Measurements from ENCODE around the gene LDB2.

The LDB2 gene

GRCh38 chr4:16707874-16708273, 190.6 kb downstream of the LDB2 start:
- no peak for DNase-seq
- no peaks in the 10 kb centered on the region for H3K4me1 Mint-ChIP-seq
- CTCF ChIA-PET = interaction anchor here (0.8 kb wide), 1 partner anchor 83 kb away, joined by 3 read pairs; no protein-coding TSS in a partner anchor
- H3K9me3 Mint-ChIP-seq = no peaks in the 10 kb centered on the region
- no peak overlapping the region for H3K27ac Mint-ChIP-seq
- no peaks in the 10 kb centered on the region for H3K27me3 Mint-ChIP-seq
- H3K36me3 Mint-ChIP-seq = no peaks in the 10 kb centered on the region
- no peak overlapping the region for H3K4me3 Mint-ChIP-seq

DNA sequence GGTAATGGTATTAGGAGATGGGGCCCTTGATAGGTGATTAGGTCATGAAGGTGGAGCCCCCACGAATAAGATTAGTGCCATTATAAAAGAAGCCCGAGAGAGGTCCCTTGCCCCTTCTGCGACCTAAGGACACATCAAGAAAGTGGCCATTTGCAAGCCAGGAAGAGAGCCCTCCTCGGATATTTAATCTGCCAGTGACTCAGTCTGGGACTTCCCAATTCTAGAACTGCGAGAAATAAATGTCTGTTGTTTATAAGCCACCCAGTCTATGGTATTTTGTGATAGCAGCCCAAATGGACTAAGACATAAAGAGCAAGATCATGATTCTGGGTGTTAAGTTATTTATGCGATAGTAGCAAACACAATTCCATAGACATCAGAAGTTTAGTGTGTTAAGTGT, 192.2 kb downstream of the LDB2 start:
- no peak overlapping the region for H3K27ac Mint-ChIP-seq
- H3K4me3 Mint-ChIP-seq = no peak overlapping the region
- H3K9me3 Mint-ChIP-seq = no peaks in the 10 kb centered on the region
- no peaks in the 10 kb centered on the region for H3K36me3 Mint-ChIP-seq
- no peaks in the 10 kb centered on the region for H3K4me1 Mint-ChIP-seq
- CTCF ChIA-PET = no interaction called here
- H3K27me3 Mint-ChIP-seq = no peaks in the 10 kb centered on the region
- DNase-seq = no peak

DNA sequence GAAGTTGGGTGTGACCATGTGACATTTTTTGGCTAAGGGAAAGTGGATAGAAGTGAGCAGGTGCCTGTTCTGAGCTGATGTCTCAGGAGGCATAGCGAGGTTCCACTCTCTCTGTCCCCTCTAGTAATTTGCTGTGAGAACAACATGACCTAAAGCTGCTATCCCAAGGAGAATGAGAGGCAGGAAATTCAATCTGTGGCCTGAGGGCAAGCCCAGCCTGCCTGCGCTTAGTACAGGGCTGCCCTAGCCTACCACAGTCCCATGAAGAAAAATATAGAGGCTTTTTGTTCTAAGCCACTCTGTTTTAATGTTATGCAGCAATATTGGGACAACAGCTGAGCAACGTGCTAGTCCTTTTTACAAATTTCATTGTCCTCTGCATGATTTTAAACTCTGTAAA, 193.1 kb downstream of the LDB2 start:
- Mint-ChIP-seq H3K4me1 (no peaks in the 10 kb centered on the region), H3K4me3 (no peak overlapping the region), H3K36me3 (no peaks in the 10 kb centered on the region), H3K27ac (no peak overlapping the region), H3K9me3 (no peaks in the 10 kb centered on the region), H3K27me3 (no peaks in the 10 kb centered on the region)
- DNase-seq = no peak
- CTCF ChIA-PET = no interaction called here

GRCh38 chr4:16704489-16704888, 194.0 kb downstream of the LDB2 start:
- H3K4me1 Mint-ChIP-seq = no peaks in the 10 kb centered on the region
- no peak overlapping the region for H3K4me3 Mint-ChIP-seq
- CTCF ChIA-PET = no interaction called here
- H3K9me3 Mint-ChIP-seq = no peaks in the 10 kb centered on the region
- no peaks in the 10 kb centered on the region for H3K27me3 Mint-ChIP-seq
- H3K36me3 Mint-ChIP-seq = no peaks in the 10 kb centered on the region
- H3K27ac Mint-ChIP-seq = no peak overlapping the region
- no peak for DNase-seq

- H3K9me3 Mint-ChIP-seq = no peaks in the 10 kb centered on the region
- H3K27ac Mint-ChIP-seq = no peak overlapping the region
- H3K4me3 Mint-ChIP-seq = no peak overlapping the region
- H3K4me1 Mint-ChIP-seq = no peaks in the 10 kb centered on the region
- no peaks in the 10 kb centered on the region for H3K27me3 Mint-ChIP-seq
- no peaks in the 10 kb centered on the region for H3K36me3 Mint-ChIP-seq
- DNase-seq = no peak
- CTCF ChIA-PET = interaction anchor here (0.6 kb wide), 1 partner anchor 13 kb away, joined by 3 read pairs; no protein-coding TSS in a partner anchor
Observed at GRCh38 chr4:16695896-16696295, 202.5 kb downstream of the LDB2 start.

GRCh38 chr4:16694884-16695276, 203.6 kb downstream of the LDB2 start:
- no peak for DNase-seq
- H3K9me3 Mint-ChIP-seq = no peaks in the 10 kb centered on the region
- H3K4me1 Mint-ChIP-seq = no peaks in the 10 kb centered on the region
- no peak overlapping the region for H3K27ac Mint-ChIP-seq
- no peaks in the 10 kb centered on the region for H3K27me3 Mint-ChIP-seq
- H3K36me3 Mint-ChIP-seq = no peaks in the 10 kb centered on the region
- CTCF ChIA-PET = no interaction called here
- no peak overlapping the region for H3K4me3 Mint-ChIP-seq

GRCh38 chr4:16694173-16694883, 204.1 kb downstream of the LDB2 start:
- Mint-ChIP-seq H3K9me3 (no peaks in the 10 kb centered on the region), H3K27me3 (no peaks in the 10 kb centered on the region), H3K4me3 (no peak overlapping the region), H3K36me3 (no peaks in the 10 kb centered on the region), H3K27ac (no peak overlapping the region), H3K4me1 (no peaks in the 10 kb centered on the region)
- no peak for DNase-seq
- CTCF ChIA-PET = no interaction called here

DNA sequence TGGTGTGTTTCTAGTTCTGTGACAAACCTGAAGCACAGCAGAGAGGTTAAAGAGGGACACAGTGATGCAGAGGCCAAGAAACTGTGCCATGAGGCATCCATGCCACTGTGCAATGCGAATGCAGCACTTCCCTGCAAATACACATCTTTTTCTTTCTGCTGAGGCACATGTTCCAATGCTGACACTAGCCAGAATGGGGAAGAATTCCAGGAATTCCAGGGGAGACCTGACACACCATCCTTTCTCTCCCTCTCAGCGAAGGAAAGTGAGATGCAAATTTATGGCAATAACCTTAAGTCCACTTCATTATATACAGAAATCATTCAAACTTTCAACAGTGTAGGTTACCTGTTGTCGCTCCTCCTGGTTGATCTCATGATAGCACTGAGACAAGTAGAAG, 204.8 kb downstream of the LDB2 start:
- H3K36me3 Mint-ChIP-seq = no peaks in the 10 kb centered on the region
- no peak overlapping the region for H3K27ac Mint-ChIP-seq
- H3K4me3 Mint-ChIP-seq = no peak overlapping the region
- H3K4me1 Mint-ChIP-seq = no peaks in the 10 kb centered on the region
- no peaks in the 10 kb centered on the region for H3K27me3 Mint-ChIP-seq
- no peak for DNase-seq
- CTCF ChIA-PET = no interaction called here
- no peaks in the 10 kb centered on the region for H3K9me3 Mint-ChIP-seq

GRCh38 chr4:16692961-16693506, 205.4 kb downstream of the LDB2 start:
- H3K4me1 Mint-ChIP-seq = no peaks in the 10 kb centered on the region
- no peak overlapping the region for H3K4me3 Mint-ChIP-seq
- no peaks in the 10 kb centered on the region for H3K9me3 Mint-ChIP-seq
- H3K27me3 Mint-ChIP-seq = no peaks in the 10 kb centered on the region
- no peak for DNase-seq
- H3K27ac Mint-ChIP-seq = no peak overlapping the region
- CTCF ChIA-PET = no interaction called here
- no peaks in the 10 kb centered on the region for H3K36me3 Mint-ChIP-seq

- Mint-ChIP-seq H3K4me1 (no peaks in the 10 kb centered on the region), H3K36me3 (no peaks in the 10 kb centered on the region), H3K9me3 (no peaks in the 10 kb centered on the region), H3K27ac (no peak overlapping the region), H3K27me3 (no peaks in the 10 kb centered on the region), H3K4me3 (no peak overlapping the region)
- CTCF ChIA-PET = no interaction called here
- no peak for DNase-seq
Observed at GRCh38 chr4:16692524-16692923, 205.9 kb downstream of the LDB2 start.

DNA sequence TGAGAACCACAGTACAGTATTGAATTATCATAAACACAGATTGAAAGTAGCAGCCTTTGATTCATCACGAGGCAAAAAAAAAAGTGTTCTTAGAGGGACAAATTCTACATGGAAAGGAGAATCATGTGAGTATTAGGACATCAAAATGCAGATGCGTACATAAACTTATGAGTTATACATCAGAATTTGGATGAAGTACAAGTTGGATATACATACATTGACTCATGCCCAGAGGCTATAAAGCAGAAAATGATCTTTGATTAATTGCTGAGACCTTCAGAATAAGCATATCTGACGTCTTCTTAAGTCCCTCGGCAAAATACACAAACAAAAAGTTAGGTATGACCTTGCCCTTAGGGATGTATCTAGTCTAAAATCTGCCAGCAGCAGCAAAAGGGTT, 206.4 kb downstream of the LDB2 start:
- Mint-ChIP-seq H3K4me1 (no peaks in the 10 kb centered on the region), H3K4me3 (no peak overlapping the region), H3K9me3 (no peaks in the 10 kb centered on the region), H3K36me3 (no peaks in the 10 kb centered on the region), H3K27ac (no peak overlapping the region), H3K27me3 (no peaks in the 10 kb centered on the region)
- no peak for DNase-seq
- CTCF ChIA-PET = no interaction called here

- no peaks in the 10 kb centered on the region for H3K9me3 Mint-ChIP-seq
- no peak overlapping the region for H3K4me3 Mint-ChIP-seq
- H3K27ac Mint-ChIP-seq = no peak overlapping the region
- DNase-seq = no peak
- H3K27me3 Mint-ChIP-seq = no peaks in the 10 kb centered on the region
- CTCF ChIA-PET = no interaction called here
- no peaks in the 10 kb centered on the region for H3K36me3 Mint-ChIP-seq
- H3K4me1 Mint-ChIP-seq = no peaks in the 10 kb centered on the region
Observed at GRCh38 chr4:16691450-16691849, 207.0 kb downstream of the LDB2 start.

DNA sequence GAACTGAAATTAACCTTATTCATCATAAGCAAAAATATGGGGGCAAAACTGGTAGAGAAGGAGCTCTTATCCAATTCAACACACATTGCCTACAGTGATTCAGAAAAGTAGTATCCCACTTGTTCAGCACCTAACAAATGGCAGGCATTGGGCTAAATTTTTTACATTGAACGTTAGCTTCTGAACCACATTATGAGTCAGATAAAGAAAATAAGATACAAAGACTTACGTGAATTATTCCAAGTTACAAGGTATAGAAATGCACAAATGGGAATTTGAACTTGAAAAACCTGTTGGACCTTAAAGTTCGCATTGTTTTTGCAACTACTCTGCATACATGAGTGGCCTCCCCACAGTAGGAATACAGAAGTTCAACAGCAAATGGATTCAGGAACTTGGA, 210.6 kb downstream of the LDB2 start:
- Mint-ChIP-seq H3K27ac (no peak overlapping the region), H3K9me3 (no peaks in the 10 kb centered on the region), H3K27me3 (no peaks in the 10 kb centered on the region), H3K4me1 (no peaks in the 10 kb centered on the region), H3K36me3 (no peaks in the 10 kb centered on the region), H3K4me3 (no peak overlapping the region)
- DNase-seq = no peak
- CTCF ChIA-PET = interaction anchor here (0.6 kb wide), 1 partner anchor 747 kb away, joined by 4 read pairs; no protein-coding TSS in a partner anchor

- Mint-ChIP-seq H3K27me3 (no peaks in the 10 kb centered on the region), H3K4me3 (no peak overlapping the region), H3K9me3 (no peaks in the 10 kb centered on the region), H3K27ac (no peak overlapping the region), H3K36me3 (no peaks in the 10 kb centered on the region), H3K4me1 (no peaks in the 10 kb centered on the region)
- no peak for DNase-seq
- CTCF ChIA-PET = no interaction called here
Observed at GRCh38 chr4:16687011-16687410, 211.4 kb downstream of the LDB2 start.

DNA sequence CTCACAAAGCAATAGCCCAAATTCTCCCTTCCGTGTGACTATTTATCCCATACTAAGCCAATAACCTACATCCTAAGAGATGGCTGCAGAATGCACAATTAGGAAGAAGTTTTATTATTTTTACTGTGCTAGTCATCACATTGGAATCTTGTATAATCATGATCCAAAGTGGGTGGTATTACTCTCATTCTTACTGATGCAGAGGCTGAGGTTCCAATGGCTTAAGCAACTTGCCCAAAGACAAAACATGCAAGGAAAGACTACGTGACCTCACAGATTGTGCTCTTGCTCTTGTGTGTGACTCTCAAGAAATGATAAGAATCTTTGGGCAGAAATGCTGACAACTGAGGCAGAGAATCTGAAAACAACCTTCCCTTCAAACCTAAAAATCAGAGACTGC, 212.2 kb downstream of the LDB2 start:
- CTCF ChIA-PET = no interaction called here
- no peak overlapping the region for H3K27ac Mint-ChIP-seq
- no peaks in the 10 kb centered on the region for H3K4me1 Mint-ChIP-seq
- no peaks in the 10 kb centered on the region for H3K36me3 Mint-ChIP-seq
- no peaks in the 10 kb centered on the region for H3K9me3 Mint-ChIP-seq
- H3K27me3 Mint-ChIP-seq = no peaks in the 10 kb centered on the region
- DNase-seq = no peak
- H3K4me3 Mint-ChIP-seq = no peak overlapping the region
